GM23338 (cell line): ENCODE data around the gene HMG20B.

Source experiments
- CREB1 ChIP-seq: fragments of 250-450 bp; sonication (Bioruptor Pico); IDR thresholded peaks from 2 replicates; pipeline ENCODE4 v1.5.0; 2020; ENCODE audit warnings: low read depth, mild to moderate bottlenecking, moderate library complexity
- EZH2 ChIP-seq: fragments of 200-600 bp; sonication (generic); IDR thresholded peaks from one replicate; pipeline ENCODE4 v1.8.0; 2017; ENCODE audit warnings: antibody characterized with exemption, mild to moderate bottlenecking, low read depth; ENCODE audit not compliant: unreplicated experiment
- EZH2phosphoT487 ChIP-seq: fragments of 200-600 bp; sonication (generic); IDR thresholded peaks from one replicate; pipeline ENCODE4 v1.8.1; 2018; ENCODE audit warnings: antibody characterized with exemption; ENCODE audit not compliant: unreplicated experiment
- POLR2AphosphoS5 ChIP-seq: IDR thresholded peaks from 2 replicates; pipeline ENCODE4 v1.6.1; 2016; ENCODE audit warnings: antibody characterized with exemption, low read depth
- REST ChIP-seq: IDR thresholded peaks from one replicate; pipeline ENCODE4 v1.6.1; 2018; ENCODE audit warnings: antibody characterized with exemption; ENCODE audit not compliant: unreplicated experiment
- ZNF114 ChIP-seq: fragments of 250-450 bp; sonication (Bioruptor Pico); IDR thresholded peaks from 2 replicates; pipeline ENCODE4 v1.5.0; 2020; ENCODE audit warnings: mild to moderate bottlenecking, moderate library complexity
- ZNF331 ChIP-seq: fragments of 250-450 bp; sonication (Bioruptor Pico); IDR thresholded peaks from 2 replicates; pipeline ENCODE4 v1.5.0; 2020; ENCODE audit warnings: low read depth, mild to moderate bottlenecking, moderate library complexity
- TF ChIP-seq, protein P1 (sequence below), 2 experiments: fragments of 200-600 bp in 1 of 2; sonication (generic) in 1 of 2; conservative IDR thresholded peaks; 2 replicates each; pipeline versions ENCODE4 v1.5.1 to v1.6.1; 2016 to 2017; ENCODE audit warnings: antibody characterized with exemption in 2 of 2, low read depth in 2 of 2, mild to moderate bottlenecking in 2 of 2, moderate library complexity in 1 of 2

GRCh38 chr19:3538258-3538929 lies 34.4 kb upstream of the HMG20B start:
- TF ChIP-seq POLR2AphosphoS5: 0 out of 2 replicates have a peak, but pooled peaks have one; percentile 31
- TF ChIP-seq, protein P1, sequence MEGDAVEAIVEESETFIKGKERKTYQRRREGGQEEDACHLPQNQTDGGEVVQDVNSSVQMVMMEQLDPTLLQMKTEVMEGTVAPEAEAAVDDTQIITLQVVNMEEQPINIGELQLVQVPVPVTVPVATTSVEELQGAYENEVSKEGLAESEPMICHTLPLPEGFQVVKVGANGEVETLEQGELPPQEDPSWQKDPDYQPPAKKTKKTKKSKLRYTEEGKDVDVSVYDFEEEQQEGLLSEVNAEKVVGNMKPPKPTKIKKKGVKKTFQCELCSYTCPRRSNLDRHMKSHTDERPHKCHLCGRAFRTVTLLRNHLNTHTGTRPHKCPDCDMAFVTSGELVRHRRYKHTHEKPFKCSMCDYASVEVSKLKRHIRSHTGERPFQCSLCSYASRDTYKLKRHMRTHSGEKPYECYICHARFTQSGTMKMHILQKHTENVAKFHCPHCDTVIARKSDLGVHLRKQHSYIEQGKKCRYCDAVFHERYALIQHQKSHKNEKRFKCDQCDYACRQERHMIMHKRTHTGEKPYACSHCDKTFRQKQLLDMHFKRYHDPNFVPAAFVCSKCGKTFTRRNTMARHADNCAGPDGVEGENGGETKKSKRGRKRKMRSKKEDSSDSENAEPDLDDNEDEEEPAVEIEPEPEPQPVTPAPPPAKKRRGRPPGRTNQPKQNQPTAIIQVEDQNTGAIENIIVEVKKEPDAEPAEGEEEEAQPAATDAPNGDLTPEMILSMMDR (conservative IDR thresholded peaks at IDR 0.05; ENCODE audit: low read depth in 2 of 2): peak in 1 of 2 experiments; percentile 28; a peak in 2 of 4 replicates
- TF ChIP-seq CREB1 (CRISPR knock-in tag): no peak
- no peak for TF ChIP-seq ZNF114 (CRISPR knock-in tag)
- no peak for TF ChIP-seq REST
- no peak for TF ChIP-seq EZH2
- no peak for TF ChIP-seq EZH2phosphoT487
- no peak for TF ChIP-seq ZNF331 (CRISPR knock-in tag)
